Stimulated activated CD4-positive, alpha-beta T cell treated with anti-CD3 and anti-CD28 coated beads, Interleukin-15, amount 100 ng/mL, for 1 hour (primary cell): ENCODE measurements around the gene KLRB1.
"Not testable (repeated sequence)": the region's sequence is repeated elsewhere in the genome, so short reads cannot be mapped to it uniquely, and the experiment has no call there.

Experiments
- DNase-seq, 2 donors: peaks; one replicate each; pipeline ENCODE4 v3.0.0-alpha.2; 2020; ENCODE audit warnings: low read depth in 1 of 2, low spot score in 1 of 2

Gene KLRB1

DNA sequence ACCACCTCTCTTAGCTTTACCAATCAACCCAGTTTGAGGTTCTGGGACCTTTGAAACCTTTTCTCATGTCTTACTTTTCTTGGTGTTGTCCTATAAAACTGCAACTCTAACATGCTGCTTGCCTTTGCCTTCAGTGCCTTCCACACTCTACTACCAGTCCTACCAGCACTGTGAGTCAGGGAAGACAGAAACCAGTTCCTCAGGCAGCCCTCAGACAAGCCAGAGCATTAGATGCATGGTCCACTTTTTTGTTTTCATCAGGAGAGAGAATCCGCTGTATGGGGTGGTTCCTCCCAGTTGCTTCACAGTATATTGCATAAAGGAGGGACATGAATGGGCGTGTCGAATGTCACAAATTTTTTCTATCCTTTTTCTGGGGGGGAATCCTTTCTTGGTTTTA is 17.3 kb upstream of the KLRB1 start:
- no peak for DNase-seq

DNA sequence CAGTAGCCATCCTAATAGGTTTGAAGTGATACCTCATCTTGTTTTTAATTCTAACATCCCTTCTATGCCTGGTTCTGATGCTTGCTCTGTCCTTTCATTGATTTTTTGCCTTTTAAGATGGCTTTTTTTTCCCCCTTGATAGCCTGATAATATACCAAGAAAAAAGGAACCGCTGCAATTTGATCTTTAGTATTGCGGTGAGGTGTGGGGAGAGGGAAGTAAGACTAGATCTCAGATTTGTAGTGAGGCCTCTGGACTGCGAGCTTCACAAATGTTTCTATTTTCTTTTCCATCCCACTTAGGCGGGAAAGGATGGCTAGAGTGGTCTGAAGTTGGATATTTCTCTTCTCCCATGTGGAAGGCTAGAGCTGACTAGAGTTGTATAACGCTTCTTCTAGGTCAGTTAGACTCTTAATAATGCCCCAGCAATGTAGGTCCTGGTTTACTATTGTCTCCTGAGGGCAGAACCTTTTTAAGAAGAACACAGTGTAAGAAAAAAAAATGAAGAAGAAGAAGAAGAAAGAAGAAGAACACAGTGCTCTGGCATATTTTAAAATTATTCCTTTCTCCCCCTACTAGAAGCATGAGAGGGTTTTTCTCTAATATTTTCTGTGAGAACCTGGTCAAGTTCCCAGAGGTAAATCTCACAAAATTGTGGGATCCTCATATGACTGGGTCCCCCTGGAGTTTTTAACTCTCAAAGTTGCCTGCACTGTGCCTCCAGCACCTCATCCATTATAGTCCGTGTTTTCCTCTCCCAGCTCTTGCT is 11.9 kb upstream of the KLRB1 start:
- DNase-seq, result no peak

DNA sequence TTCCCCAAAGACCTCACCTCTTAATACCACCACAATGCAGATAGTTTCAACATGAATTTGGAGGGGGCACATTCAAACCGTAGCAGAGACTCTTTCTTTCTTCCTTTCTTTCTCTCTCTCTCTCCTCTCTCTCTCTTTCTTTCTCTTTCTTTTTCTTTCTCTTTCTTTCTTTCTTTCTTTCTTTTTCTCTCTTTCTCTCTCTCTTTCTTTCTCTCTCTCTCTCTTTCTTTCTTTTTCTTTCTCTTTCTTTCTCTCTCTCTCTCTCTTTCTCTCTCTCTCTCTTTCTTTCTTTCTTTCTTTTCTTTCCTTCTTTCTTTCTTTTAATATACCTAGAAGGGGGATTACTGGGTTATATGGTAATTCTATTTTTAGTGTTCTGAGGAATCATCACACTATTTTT is 11.2 kb upstream of the KLRB1 start:
- not testable (repeated sequence) for DNase-seq

DNA sequence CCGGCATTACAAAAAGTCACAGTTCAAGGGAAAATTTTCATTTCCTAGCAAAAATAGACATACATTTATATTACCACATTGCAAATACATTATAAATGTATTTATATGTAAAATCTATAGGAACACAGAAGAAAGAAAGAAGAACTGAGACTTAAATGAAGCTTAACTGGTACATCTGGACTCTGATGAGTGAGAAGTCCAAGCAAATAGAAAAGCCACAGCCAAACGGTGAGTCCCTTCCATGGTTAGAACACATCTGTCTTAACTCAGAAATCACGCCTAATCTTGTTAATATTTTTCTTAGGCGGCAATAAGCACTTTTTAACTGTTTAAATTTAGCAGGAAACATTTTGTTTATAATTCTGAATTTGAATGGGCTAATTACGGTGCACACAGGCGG is 9.4 kb upstream of the KLRB1 start:
- no peak for DNase-seq

DNA sequence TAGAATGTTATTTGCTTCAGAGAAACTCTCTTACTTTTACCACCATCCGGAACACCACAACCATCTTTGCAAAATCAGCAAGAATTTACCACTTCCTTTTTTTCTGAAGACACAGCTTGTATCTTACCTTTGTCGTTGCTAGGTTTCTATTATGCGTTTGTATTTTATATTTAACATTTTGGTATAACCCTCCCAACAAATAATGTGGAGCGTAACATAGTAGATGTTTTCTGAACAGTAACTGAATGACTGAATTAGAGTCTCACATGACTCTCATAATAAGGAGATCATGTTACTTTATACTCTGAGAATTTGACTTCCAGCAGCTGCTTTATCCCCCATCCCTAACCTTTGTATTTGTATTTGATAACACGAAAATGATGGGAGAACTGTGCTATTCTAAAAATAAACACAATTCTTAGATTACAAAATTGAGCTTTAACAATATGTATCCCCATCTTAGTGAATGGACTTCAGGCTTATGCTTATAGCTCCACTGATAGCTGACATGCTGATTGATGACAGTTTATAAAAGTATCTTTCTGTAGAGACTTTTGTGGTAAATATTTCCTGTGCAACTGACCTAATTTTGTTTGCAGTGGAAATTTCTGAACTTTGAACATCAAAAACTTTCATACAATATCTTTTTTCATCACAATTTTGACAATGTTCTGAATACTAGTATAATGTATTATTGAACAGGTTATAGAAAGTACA is 7.9 kb upstream of the KLRB1 start:
- no peak for DNase-seq

DNA sequence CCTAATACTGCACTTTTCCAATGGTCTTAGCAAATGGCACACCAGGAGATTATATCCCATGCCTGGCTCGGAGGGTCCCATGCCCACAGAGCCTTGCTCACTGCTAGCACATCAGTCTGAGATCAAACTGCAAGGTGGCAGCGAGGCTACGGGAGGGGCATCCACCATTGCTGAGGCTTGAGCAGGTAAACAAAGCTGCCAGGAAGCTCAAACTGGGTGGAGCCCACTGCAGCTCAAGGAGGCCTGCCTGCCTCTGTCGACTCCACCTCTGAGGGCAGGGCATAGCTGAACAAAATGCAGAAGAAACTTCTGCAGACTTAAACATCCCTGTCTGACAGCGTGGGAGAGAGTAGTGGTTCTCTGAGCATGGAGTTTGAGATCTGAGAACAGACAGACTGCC is 2.9 kb upstream of the KLRB1 start:
- not testable (repeated sequence) for DNase-seq

DNA sequence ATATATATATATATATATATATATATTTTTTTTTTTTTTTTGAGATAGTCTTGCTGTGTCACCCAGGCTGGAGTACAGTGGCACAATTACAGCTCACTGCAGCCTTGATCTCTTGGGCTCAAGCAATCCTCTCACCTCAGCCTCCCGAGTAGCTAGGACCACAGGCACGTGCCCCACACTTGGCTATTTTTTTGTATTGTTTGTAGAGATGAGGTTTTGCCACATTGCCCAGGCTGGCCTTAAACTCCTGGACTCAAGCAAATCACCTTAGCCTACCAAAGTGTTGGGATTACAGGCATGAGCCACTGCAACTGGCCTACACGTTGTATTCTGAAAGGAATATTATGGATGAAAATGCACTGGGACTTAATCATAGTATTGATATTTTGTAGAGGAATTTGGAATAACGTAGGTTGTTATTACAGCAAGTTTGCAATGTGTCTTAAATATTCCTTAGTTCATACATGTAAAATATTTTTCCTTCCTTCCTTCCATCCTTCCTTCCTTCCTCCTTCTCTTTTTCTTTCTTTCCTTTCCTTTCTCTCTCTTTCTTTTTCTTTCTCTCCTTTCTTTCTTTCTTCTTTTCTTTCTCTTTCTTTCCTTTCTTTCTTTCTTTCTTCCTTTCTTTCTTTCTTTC is 862 bp downstream of the KLRB1 start:
- no peak for DNase-seq

DNA sequence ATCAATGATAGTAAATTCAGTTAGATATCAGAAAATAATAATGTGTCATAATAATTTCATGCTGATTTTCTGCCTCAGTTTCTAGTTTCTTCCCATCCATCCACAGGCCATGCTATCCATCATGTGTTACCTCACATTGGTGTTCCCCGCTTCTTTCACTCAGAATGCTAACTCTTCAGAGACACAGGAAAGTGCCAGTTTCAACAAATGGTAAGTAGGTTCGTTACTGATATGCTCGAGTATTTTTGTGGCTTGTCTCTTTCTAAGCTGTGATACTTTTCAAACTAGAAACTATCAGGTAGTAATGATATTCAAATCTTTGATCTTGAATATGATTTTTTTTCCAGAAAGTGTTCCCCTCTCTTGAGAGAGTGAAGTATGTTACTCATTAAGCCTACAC is 1.5 kb downstream of the KLRB1 start:
- no peak for DNase-seq

DNA sequence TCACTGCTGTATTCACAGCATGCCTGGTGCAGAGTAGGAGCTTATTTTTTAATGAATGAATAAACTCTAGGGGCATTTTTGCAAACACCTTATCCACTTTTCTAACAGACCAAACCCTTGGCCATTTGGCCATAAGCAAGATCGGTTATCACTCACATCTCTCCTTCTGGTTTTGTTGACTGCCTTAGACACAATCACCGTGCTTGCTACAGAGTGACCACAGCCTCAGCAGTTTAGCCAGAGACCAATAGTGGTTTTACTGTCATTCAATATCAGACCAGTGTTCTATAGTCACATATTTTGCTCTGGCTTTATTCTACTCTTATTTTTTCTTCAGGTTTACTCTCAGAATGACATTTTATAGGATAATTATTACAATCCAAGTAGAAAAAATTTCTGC is 2.2 kb downstream of the KLRB1 start:
- no peak for DNase-seq

DNA sequence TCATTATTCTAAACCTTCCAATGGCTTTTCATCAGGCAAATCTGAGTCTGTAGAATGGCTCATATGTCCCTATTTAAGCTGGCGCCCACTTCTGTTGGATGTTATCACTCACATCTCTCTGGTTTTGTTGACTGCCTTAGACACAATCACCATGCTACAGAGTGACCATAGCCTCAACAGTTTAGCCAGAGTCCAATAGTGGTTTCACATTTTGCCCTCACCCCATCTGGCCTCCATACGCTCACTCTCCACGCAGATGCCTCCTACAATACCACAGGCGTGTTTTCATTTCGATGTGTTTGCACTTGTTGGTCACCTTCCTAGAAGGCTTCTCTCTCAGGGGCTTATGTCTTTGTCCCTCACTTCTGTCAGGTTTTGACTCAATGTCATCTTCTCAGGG is 3.4 kb downstream of the KLRB1 start:
- DNase-seq, result no peak

DNA sequence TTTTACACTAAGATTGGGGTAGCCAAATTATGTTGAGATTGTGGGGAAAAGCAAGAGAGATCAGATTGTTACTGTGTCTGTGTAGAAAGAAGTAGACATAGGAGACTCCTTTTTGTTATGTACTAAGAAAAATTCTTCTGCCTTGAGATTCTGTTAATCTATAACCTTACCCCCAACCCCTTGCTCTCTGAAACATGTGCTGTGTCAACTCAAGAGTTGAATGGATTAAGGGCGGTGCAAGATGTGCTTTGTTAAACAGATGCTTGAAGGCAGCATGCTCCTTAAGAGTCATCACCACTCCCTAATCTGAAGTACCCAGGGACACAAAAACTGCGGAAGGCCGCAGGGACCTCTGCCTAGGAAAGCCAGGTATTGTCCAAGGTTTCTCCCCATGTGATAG is 7.3 kb downstream of the KLRB1 start:
- DNase-seq, result not testable (repeated sequence)

DNA sequence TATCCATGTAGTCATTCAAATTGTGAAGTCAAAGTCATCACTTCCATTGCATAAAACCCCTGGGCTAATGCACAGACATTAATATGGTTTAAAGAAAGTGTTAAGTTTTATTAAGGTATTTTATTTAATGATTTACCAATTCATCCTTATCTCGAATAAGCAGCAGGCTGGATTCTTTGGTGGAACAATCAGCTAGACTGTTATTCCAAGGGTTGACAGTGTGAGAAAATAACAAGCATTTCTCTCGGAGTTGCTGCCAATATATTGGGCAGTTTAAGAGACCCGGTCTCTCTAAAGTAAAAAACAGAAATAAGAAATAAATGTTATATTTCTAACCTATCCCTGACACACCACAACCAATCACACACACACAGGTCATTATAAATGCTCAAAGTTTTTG is 9.4 kb downstream of the KLRB1 start:
- DNase-seq, result no peak

DNA sequence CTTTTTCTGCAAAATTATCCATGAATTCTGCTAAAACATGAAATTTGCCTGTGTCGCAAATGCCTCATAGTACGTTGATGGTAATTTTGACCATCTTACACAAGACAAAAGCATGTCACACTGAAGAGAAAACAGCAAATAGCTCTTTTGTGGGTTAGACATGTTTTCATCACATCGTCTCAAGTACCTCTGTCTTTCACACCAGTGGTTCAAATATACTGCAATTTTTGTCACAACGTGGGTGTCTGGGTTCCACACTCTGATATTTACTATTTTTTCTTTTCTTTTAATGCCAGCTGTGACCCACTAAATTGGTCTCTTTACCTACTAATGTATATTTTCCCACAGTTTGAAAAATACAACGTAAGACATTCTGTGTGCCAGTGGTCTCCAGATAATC is 10.4 kb downstream of the KLRB1 start:
- DNase-seq, result no peak

DNA sequence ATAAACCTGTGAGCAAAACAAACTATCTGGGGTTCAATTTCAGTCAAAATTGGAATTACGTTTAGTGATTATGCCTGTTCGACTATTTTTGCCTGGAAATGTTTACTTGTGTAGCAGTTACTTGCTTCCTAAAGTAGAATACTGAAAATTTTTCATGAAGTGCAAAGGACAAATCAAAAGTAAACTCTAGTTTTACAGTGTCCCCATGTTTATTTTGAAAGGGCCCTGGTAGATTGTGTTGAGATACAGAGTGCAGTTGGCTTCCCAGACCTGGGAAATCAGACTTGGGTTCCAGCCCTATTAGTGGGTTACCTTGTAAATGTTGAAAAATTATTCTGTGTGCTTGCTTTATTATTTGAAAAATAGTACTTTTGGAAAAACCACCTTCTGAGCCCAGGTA is 17.3 kb downstream of the KLRB1 start:
- DNase-seq, result no peak

DNA sequence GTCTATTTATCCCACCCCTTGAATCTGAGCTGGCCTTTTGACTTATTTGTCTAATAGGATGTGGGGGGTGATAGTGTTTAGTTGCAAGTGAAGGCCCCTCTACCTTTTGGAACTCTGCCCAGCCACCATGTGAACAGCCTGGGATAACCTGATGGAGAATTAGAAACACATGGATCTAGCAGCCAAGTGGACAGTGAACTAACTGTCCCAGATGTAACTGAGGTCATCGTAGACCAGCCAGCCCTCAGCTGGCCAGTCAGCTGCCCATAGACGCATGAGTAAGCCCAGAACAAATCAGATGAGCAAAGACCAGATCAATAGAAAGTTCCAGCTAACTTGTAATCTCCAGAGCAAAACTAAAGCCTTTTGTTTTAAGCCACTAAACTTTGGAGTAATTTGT is 19.0 kb downstream of the KLRB1 start:
- DNase-seq, result no peak

DNA sequence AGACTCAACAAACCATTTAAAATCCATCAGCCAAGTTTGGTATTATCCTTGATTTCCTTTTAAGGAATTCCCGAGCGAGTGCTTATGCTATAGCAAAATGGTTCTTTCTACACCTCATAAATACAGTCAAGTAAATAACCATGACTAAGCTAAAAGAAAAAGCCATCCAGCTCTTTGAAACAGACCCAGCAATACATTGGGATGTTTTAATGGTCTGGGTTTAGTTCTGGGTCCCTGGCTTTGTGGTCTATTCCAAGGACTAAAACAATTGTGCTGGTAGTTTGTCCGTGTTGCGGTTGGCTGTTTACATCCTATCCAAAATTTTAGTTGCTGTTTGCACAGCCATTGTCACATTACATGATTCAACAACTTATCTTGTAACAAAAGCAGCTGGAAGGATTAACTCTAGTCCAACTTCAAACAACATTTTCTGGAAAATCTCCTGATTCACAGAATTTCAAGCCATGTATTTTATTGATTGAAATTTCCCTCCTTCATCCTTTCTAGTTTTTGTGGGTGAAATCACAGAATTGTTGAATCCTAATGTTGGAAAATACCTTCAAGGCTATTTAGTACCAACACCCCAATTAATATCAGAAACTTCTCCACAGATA is 19.6 kb downstream of the KLRB1 start:
- DNase-seq, result no peak

DNA sequence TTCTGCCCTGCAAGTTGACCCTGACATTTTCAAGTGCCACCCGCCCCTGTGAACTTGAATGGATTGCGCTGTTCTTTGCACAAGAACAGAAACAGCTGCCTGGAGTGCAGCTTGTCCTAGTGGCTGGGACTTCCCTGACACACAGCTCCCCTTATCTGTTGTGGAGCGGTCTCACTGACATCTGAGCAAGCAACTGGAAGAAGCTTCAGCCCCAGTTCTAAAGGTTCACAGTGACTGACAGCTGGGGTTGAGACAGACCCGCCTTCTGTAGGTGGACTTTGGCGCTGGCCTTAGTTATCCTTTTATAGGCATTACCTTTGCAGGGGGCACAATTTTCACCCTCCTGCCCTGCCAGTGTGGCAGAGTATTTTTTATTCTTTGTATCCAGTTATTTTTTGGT is 30.0 kb downstream of the KLRB1 start:
- DNase-seq, result not testable (repeated sequence)

DNA sequence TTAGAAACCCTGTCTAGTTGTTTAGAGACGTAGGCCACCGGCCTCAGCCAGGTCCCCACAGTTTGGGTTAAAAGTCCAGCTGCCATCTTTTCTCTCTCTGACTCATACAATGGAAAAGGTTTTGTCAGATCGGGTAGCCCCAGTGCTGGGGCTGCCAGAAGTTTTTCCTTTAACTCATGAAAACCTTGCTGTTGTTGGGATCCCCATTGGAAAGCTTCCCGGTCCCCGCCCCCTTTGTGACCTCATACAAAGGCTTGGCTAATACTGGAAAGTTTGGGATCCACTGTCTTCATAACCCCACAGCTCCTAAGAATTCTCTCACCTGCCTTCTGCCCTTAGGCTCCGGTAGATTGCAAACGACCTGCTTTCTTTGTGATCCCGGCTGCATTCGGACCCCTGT is 40.6 kb downstream of the KLRB1 start:
- DNase-seq, result not testable (repeated sequence)

DNA sequence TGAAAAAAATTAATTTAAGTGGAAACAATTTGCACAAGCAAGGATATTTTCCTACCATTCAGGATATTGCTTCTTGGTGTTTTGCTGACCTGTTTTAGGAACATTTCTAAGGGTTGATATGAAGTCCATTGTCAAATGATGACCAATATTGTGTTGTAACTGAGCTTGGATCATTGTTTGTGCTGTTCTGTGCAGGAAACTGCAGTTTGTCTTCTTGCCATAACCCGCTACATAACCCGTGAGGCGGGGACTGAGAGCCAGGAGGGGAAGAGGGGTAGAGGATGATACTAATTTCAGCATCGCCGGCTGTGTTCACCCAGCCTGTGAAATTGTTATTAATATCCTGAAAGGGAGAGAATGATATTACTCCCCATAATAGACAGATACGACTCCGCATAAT is 41.6 kb downstream of the KLRB1 start:
- not testable (repeated sequence) for DNase-seq

DNA sequence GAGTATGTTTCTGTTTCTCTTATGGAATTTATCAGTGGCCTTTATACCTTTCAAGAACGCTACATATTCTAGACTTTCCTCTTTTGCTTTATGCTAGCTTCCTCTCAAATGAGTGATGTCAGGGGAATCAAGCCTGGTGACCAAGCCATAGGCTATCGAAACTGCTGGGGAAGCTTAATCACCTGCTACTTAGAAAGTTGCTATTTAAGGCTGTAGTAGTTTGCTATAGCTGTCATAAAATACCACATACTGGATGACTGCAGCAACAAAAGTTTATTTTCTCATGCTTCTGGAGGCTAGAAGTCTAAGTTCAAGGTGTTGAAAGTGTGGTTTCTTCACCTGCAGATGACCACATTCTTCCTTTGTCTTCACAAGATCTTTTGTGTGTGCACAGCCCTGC is 43.3 kb downstream of the KLRB1 start:
- DNase-seq, result not testable (repeated sequence)

DNA sequence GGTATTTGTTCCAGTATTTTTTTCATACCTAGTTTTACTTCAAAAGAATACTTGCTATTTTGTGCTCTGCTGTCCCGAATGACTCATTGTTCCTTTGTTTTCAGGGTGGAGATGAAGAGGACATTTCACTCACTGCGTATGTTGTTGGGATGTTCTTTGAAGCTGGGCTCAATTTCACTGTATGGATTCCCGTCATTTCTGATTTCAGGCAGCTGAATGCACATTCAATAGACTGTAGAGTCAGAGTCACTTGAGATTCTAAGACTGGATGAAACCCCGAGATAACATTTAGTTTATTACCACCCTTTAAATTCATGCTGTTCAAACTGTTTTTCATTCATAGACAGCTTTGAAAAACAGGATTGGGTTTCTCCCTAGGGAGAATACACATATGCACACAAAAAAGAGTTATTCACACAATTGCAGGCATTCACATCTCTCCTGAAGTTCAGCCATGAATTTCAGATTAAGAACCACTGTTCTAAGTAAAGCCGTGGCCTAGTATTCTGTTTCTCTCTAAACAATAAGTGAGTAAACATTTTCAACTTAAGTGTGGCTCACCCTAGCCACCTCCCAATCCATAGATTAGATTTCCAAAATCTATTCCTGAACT is 44.8 kb downstream of the KLRB1 start:
- not testable (repeated sequence) for DNase-seq
